Measurements from ENCODE around the gene SPOP.
A peak's percentile ranks its signal among the peaks of the same experiment; 100 is the strongest.
"Not testable (repeated sequence)": the region's sequence is repeated elsewhere in the genome, so short reads cannot be mapped to it uniquely, and the experiment has no call there.

Gene SPOP

DNA sequence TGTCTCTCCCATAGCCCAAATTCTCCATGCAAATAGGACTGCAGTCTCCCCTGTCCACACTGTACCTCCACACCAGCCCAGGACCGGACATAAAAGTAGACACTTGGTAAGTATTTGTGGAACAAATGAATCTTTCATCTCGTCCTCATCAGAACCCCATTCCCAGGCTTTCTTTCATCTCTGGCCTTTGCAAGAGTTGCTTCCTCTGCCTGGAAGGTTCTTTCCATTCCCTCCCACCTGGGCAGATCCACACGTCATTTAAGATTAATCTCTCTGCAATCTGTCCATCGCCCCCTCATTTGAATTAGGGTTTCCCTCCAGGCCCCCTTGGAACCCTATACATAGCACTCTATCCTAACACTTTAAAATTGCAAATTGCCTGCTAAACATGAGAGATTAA, 106.1 kb downstream of the SPOP start:
- no peak for DNase-seq (ENCODE audit: low read depth)

DNA sequence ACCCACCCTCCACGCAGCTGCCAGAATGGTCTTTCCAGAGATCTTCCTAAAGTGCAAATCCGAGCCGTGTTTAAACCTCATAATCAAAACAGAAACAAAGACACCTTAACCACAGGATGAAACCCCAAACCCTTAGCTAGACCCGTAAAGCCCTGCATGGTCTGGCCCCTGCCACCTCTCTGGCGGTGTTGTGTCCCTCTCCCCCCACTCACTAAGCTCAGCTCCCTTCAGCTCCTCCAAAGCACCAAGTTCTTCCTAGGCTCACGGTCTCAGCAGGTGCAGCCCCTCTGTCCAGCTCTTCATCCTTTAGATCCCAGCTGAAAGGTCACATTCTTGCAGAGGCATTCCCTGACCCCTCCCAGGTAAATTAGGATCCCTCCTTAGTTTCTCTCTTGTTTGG, 106.6 kb downstream of the SPOP start:
- DNase-seq (ENCODE audit: low read depth) = no peak

DNA sequence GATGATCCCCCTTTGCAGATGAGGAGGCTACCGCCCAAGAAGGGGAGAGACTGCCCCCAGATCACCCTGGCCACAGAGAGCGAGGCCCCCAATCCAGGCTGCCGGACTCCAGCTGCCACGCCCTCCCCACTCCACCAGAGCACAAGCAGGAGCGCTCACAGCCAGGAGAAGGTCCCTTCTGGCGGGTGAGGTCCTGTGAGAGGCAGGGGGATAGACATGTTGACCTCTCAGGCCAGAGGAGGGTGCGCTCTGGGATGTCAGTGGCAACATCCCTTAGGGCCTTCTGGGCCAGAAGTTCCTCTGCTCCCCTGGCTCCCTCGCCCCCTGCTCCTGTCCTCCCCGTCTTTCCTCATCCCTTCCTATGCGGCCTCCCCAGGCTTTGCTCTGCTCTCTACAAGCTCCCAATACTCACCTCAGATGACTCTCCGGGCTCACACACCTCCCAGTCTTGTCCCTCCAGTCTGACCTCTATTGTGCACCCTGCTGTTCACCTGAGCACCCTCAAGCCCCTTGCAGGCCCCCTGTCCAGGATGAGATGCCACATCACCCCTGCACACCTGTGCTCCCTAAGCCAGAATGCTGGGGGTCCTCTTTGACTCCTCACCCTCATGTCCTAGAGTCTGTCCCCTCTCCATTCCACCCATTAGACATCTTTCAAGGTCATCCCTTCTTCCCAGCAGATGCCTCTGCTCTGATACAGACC, 107.2 kb downstream of the SPOP start:
- no peak for DNase-seq (ENCODE audit: low read depth)

DNA sequence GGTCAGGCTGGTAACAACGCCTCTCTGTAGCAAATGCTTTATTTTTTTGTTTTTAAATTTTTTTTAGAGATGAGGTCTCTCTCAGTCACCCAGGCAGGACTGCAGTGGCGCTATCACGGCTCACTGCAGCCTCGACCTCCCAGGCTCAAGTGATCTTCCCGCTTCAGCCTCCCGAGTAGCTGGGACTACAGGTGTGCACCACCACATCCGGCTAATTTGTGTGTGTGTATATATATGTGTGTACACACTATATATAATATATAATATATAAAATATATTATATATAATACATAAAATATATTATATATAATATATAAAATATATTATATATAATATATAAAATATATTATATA, 109.2 kb downstream of the SPOP start:
- DNase-seq (ENCODE audit: low read depth) = not testable (repeated sequence)

DNA sequence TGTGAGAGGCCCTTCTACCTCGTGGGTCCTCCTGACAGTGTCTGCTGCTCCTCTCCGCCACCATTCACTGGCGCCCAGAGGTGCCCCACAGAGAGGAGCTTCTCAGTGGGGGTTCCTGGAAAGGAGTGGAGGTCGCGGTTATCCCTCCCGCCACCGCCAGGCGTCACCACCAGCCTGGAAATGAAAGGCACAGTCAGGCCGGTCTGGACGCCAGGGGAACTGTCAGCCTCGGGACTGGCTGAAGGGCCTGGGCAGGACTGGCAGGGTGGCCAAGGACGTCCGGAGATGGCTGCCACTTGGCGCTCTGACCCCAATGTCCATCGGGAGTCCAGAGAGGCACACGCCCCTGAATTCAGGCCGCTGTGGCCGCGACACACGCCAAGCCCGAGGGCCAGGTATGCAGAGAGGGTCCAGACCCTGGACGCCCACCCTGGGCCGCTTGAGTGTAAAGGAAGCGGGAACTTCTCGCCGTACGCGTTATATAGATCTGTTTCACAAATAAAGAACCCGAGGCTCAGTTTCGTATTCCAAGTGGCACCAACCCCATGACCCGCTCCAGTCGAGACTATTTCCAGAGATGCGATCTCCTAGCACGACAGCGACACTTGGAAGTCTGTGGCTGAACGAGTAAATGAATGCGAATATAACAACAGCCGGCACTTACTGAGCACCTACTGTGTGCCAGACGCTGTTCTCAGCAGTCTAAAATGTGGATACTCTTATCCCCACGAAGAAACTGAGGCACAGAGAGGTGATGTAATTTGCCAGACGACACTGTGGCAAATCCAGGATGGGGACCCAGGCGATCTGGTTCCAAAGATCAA, 109.8 kb downstream of the SPOP start:
- DNase-seq (ENCODE audit: low read depth) = peak; percentile 61

- DNase-seq (ENCODE audit: low read depth) = no peak
These were observed 110.8 kb downstream of the SPOP start for GRCh38 chr17:49567104-49567521.

DNA sequence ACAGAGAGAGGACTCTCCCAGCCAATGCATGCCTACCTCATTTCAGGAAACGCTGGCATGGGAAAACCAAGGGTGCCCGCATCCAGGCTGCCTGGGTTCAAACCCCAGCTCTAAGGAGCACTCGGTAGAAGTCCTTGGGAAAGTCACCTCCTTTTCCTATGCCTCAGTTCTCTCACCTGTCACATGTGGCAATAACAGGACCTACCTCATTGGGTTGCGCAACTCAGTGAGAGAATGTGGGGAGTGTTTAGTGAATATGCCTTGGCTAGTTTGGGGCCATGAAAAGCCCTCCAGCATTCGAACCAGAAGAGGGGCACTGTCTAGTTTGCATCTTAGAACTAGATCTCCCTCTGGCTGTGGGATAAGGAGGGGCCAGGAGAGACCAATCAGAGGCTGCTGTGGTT, 111.2 kb downstream of the SPOP start:
- DNase-seq (ENCODE audit: low read depth) = no peak

DNA sequence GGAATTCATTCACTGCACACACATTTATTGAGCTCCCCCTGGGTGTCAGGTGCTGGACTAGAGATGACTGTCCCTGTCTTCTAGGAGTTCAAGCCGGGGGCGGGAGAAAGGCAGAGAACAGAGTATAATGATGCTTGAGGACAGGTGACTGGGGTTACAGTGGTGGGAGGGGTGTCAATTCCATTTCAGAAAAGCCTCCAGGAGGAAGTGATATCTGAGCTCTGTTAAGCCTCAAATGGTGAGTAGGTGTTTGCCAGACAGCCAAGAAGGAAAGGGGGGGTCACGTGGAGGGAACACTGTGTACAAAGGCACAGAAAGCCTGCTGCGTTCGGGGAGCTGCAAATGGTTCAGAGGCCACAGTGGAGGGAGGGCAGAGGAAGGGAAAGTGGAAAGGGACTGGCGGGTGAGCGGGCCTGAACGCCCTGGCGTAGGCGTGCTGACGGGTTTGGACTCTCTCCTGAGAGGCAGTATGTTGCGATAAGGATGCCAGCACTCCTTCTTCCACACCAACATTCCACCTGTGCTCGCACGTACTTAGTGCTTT, 111.9 kb downstream of the SPOP start:
- no peak for DNase-seq (ENCODE audit: low read depth)

GRCh38 chr17:49564638-49565037, 113.3 kb downstream of the SPOP start:
- no peak for DNase-seq (ENCODE audit: low read depth)

DNA sequence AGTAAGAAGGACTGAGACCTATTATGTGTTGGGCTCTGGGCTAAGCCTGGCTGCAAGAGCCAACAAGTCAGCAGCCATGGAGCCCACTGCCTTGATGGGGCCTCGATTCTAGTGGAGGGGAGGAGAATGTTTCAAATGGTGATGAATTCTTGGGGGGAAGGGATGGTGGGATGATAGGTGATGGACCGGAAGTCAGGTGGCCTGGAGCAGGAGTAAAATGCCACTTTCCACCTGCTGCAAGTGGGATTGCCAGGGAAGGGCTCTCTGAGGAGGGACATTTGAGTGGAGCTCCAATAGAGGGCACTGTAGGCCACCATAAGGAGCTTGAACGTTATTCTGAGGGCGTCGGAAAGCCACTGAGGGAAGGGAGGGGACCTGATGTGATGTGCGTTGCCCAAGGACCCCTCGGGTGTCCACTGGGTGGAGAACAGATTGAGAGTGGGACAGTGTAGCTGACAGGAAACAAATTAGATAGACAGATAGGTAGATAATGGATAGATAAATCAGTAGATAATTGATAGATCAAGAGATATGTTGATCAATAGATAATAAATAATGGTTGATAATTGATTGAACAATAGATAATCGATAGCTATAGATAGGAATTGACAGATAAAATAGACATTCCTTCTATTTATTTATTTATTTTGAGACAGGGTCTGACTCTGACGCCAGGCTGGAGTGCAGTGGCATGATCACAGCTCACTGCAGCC, 120.4 kb downstream of the SPOP start:
- no peak for DNase-seq (ENCODE audit: low read depth)

DNA sequence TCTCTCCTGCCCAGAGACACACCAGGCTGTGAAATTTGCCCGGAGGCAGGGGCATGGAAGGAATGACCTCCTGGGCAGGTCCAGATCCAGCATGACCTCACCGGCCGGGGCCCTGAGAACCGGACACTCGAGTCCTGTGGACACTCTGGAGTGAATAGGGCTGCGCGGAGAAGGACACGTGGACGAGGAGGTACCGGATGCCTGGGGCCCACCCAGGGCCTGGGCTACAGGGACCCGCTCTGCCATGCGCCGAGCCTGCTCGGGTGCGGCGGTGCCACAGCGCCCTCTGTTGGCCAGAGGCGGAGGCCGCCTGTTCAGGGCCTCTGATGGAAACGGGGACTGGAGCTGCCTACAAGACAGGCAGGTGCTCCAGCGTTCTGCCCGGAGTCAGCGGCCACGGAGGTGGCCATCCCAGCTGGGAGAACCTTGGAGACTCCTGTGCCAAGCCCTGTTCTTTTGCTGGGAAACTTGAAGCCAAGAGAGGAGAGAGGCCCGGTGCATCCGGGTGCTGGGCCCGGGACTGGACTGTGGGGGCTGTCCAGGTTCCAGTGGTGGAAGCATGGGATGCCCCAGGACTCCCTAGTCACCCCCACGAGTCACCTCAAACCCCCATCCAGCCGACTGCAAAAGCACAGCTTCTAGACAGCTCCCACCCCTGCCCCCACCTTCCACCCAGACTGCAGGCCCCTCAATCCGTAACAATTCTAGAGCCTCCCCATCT, 121.5 kb downstream of the SPOP start:
- no peak for DNase-seq (ENCODE audit: low read depth)

- DNase-seq (ENCODE audit: low read depth) = no peak
These were observed 122.2 kb downstream of the SPOP start for GRCh38 chr17:49555495-49556222.

DNA sequence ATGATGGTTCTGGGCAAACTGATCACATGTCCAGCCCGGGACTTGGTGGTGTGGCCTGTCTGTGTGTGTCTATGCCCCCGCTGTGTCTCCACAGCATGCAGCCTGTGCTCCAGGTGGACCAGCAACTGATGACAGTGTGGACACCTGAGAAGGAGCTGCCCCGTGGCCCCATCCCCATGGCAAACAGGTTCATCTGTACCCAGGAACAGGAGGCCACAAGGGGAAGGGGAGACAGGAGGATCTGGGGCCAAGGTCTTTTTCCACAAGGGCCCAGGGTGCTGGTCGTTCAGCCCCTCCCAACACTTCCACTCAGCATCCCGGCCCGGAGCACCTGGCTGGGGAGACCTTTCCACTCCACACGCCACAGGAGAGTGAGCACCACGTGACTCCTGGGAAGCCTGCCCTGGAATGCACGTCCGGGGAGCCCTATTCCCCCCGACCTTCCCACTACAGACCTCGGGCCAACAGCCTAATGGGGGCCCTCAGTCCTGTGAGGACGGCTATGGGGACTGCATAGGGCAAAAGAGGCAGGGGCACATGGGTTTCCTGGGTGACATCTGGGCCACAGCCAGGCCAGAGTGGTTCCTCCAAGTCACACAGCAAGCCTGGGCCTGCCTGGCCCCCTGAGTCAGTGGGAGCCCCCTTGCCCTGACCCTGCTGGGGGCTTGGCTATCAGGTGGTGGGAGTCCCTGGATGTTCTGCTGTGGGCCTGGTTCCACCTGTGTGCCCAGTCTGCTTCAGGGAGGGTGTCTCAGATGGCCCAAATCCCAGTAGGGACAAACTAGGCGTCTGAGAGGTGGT, 123.0 kb downstream of the SPOP start:
- no peak for DNase-seq (ENCODE audit: low read depth)

DNA sequence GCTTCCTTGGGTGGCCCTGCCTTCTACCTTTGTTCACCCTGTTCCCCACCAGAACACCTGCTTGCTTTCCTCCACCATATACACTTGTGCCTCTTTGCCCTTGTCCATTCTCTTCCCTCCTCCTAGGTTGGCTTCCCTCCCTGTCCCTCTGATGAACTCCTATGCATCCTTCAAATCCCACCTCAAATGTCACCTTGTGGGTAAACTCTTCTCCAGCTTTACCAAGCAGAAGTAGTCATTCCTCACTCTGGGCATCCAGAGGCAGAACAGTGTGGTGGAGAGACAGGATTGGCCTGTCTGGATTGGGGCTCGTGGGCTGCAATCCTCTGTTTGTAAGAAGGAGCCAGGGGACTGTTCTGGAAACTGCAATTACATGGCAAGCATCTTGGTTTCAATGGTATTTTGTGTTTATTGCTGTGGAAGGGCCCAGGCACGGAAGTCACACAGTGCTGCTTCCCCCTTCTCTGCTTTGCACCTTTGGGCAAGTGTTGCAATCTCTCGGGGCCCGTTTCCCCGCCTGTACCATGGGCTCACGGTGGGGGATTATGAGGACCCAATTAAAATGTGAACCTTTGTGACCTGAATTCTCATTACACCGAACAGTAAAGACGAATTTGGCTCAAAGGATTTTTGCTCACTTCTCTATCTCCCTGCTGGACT, 124.1 kb downstream of the SPOP start:
- DNase-seq (ENCODE audit: low read depth) = no peak

GRCh38 chr17:49552070-49552751, 125.7 kb downstream of the SPOP start:
- DNase-seq (ENCODE audit: low read depth) = no peak

- no peak for DNase-seq (ENCODE audit: low read depth)
These were observed 126.5 kb downstream of the SPOP start for GRCh38 chr17:49551221-49552069.

DNA sequence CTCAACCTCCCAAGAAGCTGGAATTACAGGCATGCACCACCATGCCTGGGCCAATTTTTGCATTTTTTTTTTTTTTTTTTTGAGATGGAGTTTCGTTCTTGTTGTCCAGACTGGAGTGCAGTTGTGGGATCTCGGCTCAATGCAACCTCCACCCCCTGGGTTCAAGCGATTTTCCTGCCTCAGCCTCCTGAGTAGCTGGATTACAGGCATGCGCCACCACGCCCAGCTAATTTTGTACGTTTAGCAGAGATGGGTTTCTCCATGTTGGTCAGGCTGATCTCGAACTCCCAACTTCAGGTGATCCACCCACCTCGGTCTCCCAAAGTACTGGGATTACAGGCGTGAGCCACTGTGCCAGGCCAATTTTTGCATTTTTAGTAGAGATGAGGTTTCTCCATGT, 127.1 kb downstream of the SPOP start:
- not testable (repeated sequence) for DNase-seq (ENCODE audit: low read depth)

Measured in GM04504 (cell line).